HG03457 (cell line): Measurements from ENCODE around the gene UQCRH.
"Not testable (repeated sequence)": the region's sequence is repeated elsewhere in the genome, so short reads cannot be mapped to it uniquely, and the experiment has no call there.

Source experiments
- ATAC-seq: cut with Tn5 transposase; IDR thresholded peaks from one replicate; pipeline ENCODE4 v1.9.1; 2021; ENCODE audit warnings: moderate number of reproducible peaks; ENCODE audit not compliant: unreplicated experiment

Gene UQCRH

DNA sequence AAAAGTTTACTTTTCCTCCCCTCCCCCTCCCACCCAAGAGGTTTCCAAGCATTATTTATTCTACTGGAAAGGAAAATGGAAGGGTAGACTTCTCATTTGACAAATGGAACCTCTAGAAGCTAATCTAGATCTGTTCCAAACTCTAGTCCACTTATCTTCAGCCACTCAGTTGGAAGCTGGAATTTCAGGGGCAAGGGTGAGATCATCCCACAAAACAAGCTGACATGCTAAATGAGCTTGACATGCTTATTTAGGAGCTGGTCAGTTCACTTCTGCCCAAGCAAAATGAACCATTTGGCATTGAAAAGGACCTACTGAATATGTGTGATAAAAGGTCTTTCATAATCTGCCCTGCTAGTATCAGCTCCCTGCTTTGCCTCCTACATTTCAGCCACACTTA is 5.1 kb upstream of the UQCRH start:
- ATAC-seq: no peak

GRCh38 chr1:46300673-46301405 is 2.7 kb upstream of the UQCRH start:
- no peak for ATAC-seq

- ATAC-seq: no peak
Measured at GRCh38 chr1:46301406-46301807, 2.1 kb upstream of the UQCRH start.

DNA sequence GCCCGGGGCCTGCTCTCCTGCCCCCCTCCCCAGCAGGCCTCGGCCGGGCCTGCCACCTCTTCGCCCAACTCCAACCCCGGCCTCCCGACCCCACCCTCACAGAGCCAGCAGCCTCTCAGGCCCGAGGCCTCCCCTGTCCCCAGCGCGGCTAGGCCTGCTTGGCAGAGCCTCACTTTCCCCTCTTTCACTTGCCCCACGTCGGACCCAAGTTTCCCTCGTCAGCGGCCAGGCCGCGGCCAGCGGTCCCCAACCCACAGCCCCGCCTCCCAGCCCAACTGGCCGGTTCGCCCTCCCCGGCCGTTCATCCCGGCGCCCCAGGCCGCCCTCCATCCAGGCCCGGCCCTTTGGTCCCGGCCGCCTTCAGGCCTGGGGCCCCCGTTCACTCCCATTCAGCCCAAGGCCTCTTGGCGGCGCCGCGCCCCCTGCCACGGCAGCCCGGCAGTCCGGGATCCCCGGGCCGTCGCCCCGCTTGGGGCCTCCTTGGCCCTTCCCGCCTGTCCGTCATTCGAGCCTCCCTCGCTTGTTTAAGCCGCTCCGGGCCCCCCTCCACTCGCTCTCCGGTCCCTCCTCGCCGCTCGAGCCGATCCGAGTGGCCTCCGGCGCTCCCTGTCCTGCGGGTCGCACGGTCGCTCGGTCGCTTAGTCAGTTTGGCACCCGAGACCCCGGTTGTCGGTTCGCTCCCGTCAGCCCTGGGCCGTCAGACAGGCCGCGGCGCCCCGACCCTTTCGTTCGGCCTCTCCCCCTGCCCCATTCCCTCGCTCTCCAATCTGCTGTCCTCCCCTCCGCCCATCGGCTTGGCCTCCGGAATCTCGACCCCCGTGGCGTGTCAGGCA is 1.5 kb upstream of the UQCRH start:
- no peak for ATAC-seq

GRCh38 chr1:46302641-46303037 is 859 bp upstream of the UQCRH start:
- peak; percentile 5 for ATAC-seq

- ATAC-seq: no peak
Measured at GRCh38 chr1:46303872-46304326, 401 bp downstream of the UQCRH start.

DNA sequence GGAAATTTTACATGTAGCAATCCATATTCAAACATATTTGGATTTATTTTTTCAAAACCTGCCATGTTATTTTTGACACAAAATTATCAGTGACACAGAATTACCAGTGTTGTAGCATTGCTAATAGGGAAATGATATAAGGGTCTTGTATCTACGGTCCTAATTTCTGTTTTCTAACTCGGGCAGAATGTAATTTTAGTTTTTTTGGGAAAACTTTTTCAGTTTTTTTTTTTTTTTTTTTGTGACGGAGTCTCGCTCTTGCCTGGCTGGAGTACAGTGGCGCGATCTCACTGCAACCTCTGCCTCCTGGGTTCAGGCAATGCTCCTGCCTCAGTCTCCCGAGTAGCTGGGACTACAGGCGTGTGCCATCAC is 2.6 kb downstream of the UQCRH start:
- ATAC-seq: no peak

DNA sequence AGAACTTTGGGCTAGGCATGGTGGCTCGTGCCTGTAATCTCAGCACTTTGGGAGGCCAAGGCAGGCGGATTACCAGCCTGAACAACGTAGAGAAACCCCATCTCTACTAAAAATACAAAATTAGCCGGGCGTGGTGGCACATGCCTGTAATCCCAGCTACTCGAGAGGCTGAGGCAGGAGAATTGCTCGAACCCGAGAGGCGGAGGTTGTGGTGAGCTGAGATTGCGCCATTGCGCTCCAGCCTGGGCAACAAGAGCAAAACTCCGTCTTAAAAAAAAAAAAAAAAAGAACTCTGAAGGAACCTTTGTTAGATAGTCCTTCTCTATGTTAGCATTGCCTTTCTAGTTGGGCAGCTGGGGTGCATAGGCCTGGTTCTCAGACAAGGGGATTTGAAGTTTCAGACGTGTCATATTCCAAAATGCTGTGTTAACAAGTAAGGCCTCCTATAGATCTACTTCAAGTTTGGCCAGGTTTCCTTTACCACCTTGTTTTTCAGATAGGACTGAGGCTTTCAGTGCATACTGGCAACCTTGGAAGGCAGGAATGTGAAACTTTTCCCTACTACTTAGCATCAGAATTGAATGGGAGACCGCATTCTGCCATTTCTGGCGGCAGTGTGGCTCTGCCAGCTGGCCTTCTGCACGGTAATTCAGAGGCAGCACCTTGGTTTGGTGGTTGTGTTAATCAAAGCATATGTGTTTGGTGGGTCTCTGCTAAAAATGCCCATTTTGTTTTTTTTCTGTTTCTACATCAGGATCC is 6.1 kb downstream of the UQCRH start:
- no peak for ATAC-seq

GRCh38 chr1:46310321-46310720 is 6.8 kb downstream of the UQCRH start:
- no peak for ATAC-seq

- no peak for ATAC-seq
Measured at GRCh38 chr1:46315669-46316403, 12.3 kb downstream of the UQCRH start.

DNA sequence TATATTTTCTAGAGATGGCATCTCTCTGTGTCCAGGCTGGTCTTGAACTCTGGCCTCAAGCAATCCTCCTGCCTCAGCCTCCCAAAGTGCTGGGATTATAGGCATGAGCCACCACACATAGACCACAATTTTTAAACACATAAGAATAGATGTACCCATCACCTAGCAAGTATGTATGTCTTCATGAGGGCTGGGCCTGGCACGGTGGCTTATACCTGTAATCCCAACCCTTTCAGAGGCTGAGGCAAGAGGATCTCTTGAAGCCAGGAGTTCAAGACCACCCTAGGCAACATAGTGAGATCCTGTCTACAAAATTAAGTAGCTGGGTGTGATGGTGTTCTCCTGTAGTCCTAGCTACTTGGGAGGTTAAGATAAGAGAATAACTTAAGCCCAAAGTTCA is 13.8 kb downstream of the UQCRH start:
- no peak for ATAC-seq

DNA sequence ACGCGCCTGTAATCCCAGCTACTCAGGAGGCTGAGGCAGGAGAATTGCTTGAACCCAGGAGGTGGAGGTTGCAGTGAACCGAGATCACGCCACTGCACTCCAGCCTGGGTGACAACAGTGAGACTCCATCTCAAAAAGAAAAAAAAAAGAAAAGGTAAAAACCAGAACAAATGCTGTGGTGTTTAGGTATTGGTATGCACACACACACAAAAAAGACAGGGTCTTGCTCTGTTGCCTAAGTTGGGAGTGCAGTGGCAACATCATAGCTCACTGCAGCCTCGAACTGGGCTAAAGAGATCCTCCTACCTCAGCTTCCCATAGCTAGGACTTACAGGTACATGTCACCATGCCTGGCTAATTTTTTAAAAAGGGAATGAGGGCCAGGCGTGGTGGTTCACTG is 15.8 kb downstream of the UQCRH start:
- not testable (repeated sequence) for ATAC-seq

DNA sequence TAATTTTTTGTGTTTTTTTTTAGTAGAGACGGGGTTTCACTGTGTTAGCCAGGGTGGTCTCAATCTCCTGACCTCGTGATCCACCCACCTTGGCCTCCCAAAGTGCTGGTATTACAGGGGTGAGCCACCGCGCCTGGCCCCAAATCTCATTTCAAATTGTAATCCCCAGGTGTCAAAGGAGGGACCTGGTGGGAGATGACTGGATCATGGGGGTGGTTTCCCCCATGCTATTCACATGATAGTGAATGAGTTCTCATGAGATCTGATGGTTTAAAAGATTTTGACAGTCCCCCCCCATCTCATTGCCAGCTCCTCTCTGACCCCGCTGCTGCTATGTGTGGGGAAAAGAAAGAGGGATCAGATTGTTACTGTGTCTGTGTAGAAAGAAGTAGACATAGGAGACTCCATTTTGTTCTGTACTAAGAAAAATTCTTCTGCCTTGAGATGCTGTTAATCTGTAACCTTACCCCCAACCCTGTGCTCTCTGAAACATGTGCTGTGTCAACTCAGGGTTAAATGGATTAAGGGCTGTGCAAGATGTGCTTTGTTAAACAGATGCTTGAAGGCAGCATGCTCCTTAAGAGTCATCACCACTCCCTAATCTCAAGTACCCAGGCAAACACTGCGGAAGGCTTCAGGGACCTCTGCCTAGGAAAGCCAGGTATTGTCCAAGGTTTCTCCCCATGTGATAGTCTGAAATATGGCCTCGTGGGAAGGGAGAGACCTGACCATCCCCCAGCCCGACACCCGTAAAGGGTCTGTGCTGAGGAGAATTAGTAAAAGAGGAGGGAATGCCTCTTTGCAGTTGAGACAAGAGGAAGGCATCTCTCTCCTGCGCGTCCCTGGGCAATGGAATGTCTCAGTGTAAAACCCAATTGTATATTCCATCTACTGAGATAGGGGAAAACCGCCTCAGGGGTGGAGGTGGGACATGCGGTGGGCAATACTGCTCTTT is 16.7 kb downstream of the UQCRH start:
- not testable (repeated sequence) for ATAC-seq

DNA sequence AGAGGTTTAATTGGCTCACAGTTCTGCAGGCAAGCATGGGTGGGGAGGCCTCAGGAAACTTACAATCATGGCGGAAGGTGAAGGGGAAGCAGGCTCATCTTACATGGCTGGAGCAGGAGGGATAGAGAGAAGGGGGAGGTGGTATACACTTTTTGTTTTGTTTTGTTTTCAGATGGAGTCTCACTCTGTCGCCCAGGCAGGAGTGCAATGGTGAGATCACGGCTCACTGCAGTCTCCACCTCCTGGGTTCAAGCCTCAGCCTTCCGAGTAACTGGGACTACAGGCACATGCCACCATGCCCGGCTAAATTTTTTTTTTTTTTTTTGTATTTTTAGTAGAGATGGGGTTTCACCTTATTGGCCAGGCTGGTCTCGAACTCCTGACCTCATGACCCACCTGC is 18.7 kb downstream of the UQCRH start:
- not testable (repeated sequence) for ATAC-seq

- ATAC-seq: not testable (repeated sequence)
Measured at GRCh38 chr1:46325285-46326076, 22.0 kb downstream of the UQCRH start.

- ATAC-seq: not testable (repeated sequence)
Measured at GRCh38 chr1:46328182-46328581, 24.7 kb downstream of the UQCRH start.

- not testable (repeated sequence) for ATAC-seq
Measured at GRCh38 chr1:46329807-46330206, 26.3 kb downstream of the UQCRH start.

DNA sequence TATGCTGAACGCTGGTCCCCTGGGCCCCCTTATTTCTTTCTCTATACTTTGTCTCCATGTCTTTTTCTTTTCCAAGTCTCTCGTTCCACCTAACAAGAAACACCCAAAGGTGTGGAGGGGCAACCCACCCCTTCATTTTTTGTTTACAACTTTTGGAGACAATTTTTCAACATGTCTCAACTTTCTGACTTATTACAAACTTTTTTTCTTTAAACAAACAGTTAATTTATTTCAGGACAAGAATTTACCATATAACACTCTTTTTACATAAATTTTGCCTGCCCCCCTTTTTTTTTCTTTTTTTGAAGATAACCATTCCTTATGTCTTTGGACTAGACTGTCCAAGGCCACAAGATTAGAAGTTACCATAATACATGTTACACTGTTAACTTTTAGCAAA is 26.9 kb downstream of the UQCRH start:
- not testable (repeated sequence) for ATAC-seq
